ENCODE results near the gene KLK15. TPM values are rescaled to one million over a fixed set of nuclear protein-coding genes. Genes with fewer than 3 reads are reported as not detected.

KLK15 gene
- total and polyA plus RNA-seq, 10 of the 15 experiments (the other 5 are each of a cell fraction or from before 2014, with no cell fraction given): 0.04 to 0.08 TPM; not detected in 8

DNA sequence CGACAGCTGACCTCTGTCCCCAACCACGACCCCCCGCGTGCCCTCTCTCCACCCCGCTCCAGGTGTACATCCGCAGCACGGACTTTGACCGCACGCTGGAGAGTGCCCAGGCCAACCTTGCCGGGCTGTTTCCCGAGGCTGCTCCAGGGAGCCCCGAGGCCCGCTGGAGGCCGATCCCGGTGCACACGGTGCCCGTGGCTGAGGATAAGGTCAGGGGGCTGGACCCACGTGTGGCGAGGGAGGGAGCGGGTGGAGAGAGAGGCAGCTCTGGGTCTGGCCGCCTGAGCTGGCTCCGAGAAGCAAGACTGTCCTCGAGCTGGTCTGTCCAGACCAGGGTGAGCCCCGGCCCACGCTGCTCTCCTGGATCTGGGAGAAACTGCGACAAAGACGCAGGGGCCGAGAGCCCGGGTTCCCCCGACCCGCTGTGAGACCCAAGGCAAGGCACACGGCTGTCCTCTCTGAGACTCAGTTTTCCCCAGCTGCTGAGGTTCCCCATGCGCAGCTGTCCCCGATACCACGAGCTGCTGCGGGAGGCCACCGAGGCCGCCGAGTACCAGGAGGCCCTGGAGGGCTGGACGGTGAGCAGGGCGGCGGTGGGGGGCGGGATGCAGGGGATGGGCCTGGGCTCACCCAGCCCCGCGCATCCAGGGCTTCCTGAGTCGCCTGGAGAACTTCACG lies 41.6 kb downstream of the KLK15 start:
- CTCF ChIA-PET: interaction anchor here (0.8 to 3.1 kb wide), 3 partner anchors 131 to 435 kb away, joined by 3 to 20 read pairs (median 6); no protein-coding TSS in a partner anchor
- H3K4me2 ChIP-seq (ENCODE audit: control insufficient read depth, insufficient read depth): no peak overlapping the region
- TF ChIP-seq POLR2A (IDR thresholded peaks at IDR 0.05; ENCODE audit: low read depth, low read length) (peak; percentile 64), SREBF1 (IDR thresholded peaks at IDR 0.05; ENCODE audit: low read length) (no peak)
- peaks cover 5% of the 10 kb centered on the region for H3K4me1 ChIP-seq (ENCODE audit: control insufficient read depth, insufficient read depth, low read length)
- no peak for FAIRE-seq
- H3K9ac ChIP-seq (ENCODE audit: control insufficient read depth, insufficient read depth, low read length): no peak overlapping the region
- intact Hi-C loops (cut with micrococcal nuclease; ENCODE audit: unreplicated experiment): no loop called here
- H3K4me3 ChIP-seq: no peak overlapping the region
- no peaks in the 10 kb centered on the region for H3K27me3 ChIP-seq (replicated peaks in 1 of 2; ENCODE audit: control insufficient read depth in 2 of 2, insufficient read depth in 2 of 2, low read length in 1 of 2)
- ATAC-seq: no peak
- H2AFZ ChIP-seq (ENCODE audit: control insufficient read depth, low read depth, low read length): no peak overlapping the region
- peaks cover 1 to 5% of the 10 kb centered on the region in 2 experiments; a peak in 3 of 4 replicates for H3K36me3 ChIP-seq (ENCODE audit: control insufficient read depth in 2 of 2, insufficient read depth in 2 of 2, low read length in 1 of 2)
- H4K20me1 ChIP-seq (ENCODE audit: control insufficient read depth, insufficient read depth): no peaks in the 10 kb centered on the region; the same call in 1 of the 2 replicates
- no TSS peak for BruUV-seq (replicated peaks)
- no peaks in the 10 kb centered on the region for H3K9me3 ChIP-seq (replicated peaks; ENCODE audit: control insufficient read depth, insufficient read depth, low read length)
- no peak for DNase-seq (ENCODE audit: low read depth, low spot score)
- in situ Hi-C loops (cut with MboI): no loop called here
- H3K79me2 ChIP-seq (ENCODE audit: control insufficient read depth, insufficient read depth, low read length): no peaks in the 10 kb centered on the region
- WGBS (ENCODE audit: insufficient coverage, insufficient replicate concordance, low lambda C conversion rate, missing lambda C conversion rate): 86% methylated on average over 42 of the region's 47 CpGs
- RAD21 ChIA-PET (ENCODE audit: unreplicated experiment): interaction anchor here (6.7 kb wide), 1 partner anchor 130 kb away, joined by 35 read pairs; no protein-coding TSS in a partner anchor
- H3K27ac ChIP-seq (ENCODE audit: control insufficient read depth, insufficient read depth): no peak overlapping the region
- POLR2A ChIA-PET: no interaction called here
- SMC1A ChIA-PET (ENCODE audit: uncharacterized antibody, unreplicated experiment): interaction anchor here (1.0 to 2.9 kb wide), 2 partner anchors 11 to 130 kb away, joined by 3 to 13 read pairs; no protein-coding TSS in a partner anchor

DNA sequence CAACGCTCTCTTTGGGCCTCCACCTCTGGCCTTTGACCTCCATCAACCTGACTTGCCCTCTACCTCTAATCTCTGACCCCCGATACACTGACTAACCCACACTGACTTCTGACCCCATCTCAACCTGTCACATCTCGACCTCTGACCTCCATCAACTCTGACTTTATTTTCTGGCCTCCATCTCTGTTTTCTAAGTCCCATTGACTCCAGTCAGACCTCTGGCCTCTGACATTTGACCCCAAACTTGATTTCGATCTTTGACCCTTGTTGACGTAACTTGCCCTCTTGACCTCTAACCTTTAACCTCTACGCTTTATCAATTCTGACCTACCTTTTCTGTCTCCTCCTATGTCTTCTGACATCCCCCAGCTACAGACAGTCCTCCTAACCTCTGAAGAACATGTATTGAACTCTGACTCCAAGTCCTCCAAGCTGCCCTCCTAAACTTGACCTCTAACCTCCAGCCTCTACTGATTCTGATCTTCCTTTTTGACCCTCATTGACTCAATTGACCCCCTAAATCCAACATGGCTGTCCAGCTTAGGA lies 42.4 kb downstream of the KLK15 start:
- 84% methylated on average over 6 of the region's 6 CpGs for WGBS (ENCODE audit: insufficient coverage, insufficient replicate concordance, low lambda C conversion rate, missing lambda C conversion rate)
- Histone ChIP-seq H3K27ac (ENCODE audit: control insufficient read depth, insufficient read depth) (no peak overlapping the region), H4K20me1 (ENCODE audit: control insufficient read depth, insufficient read depth) (no peaks in the 10 kb centered on the region; the same call in 1 of the 2 replicates), H2AFZ (ENCODE audit: control insufficient read depth, low read depth, low read length) (no peak overlapping the region), H3K4me3 (no peak overlapping the region), H3K79me2 (ENCODE audit: control insufficient read depth, insufficient read depth, low read length) (no peaks in the 10 kb centered on the region), H3K4me2 (ENCODE audit: control insufficient read depth, insufficient read depth) (no peak overlapping the region), H3K4me1 (ENCODE audit: control insufficient read depth, insufficient read depth, low read length) (peaks cover 5% of the 10 kb centered on the region), H3K9me3 (replicated peaks; ENCODE audit: control insufficient read depth, insufficient read depth, low read length) (no peaks in the 10 kb centered on the region), H3K9ac (ENCODE audit: control insufficient read depth, insufficient read depth, low read length) (no peak overlapping the region), H3K27me3 (replicated peaks in 1 of 2; ENCODE audit: control insufficient read depth in 2 of 2, insufficient read depth in 2 of 2, low read length in 1 of 2) (no peaks in the 10 kb centered on the region), H3K36me3 (ENCODE audit: control insufficient read depth in 2 of 2, insufficient read depth in 2 of 2, low read length in 1 of 2) (peaks cover 0 to 2% of the 10 kb centered on the region in 2 experiments; a peak in 1 of 4 replicates)
- BruUV-seq (replicated peaks): no TSS peak
- in situ Hi-C loops (cut with MboI) (no loop called here), intact Hi-C loops (cut with micrococcal nuclease; ENCODE audit: unreplicated experiment) (no loop called here)
- ChIA-PET RAD21 (ENCODE audit: unreplicated experiment) (interaction anchor here (6.7 kb wide), 1 partner anchor 131 kb away, joined by 35 read pairs; no protein-coding TSS in a partner anchor), CTCF (interaction anchor here (3.1 kb wide), 1 partner anchor 132 kb away, joined by 20 read pairs; no protein-coding TSS in a partner anchor), SMC1A (ENCODE audit: uncharacterized antibody, unreplicated experiment) (interaction anchor here (1.0 to 2.9 kb wide), 2 partner anchors 12 to 131 kb away, joined by 3 to 13 read pairs; no protein-coding TSS in a partner anchor), POLR2A (no interaction called here)
- TF ChIP-seq, protein P1, sequence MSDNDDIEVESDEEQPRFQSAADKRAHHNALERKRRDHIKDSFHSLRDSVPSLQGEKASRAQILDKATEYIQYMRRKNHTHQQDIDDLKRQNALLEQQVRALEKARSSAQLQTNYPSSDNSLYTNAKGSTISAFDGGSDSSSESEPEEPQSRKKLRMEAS (IDR thresholded peaks at IDR 0.05; ENCODE audit: low read depth, low read length): no peak
- no peak for TF ChIP-seq FOXM1 (IDR thresholded peaks at IDR 0.05; ENCODE audit: low read depth, low read length)
- peak; percentile 57 for TF ChIP-seq NR2C2 (IDR thresholded peaks at IDR 0.05; ENCODE audit: borderline replicate concordance, control insufficient read depth, insufficient read length, low read depth)
- peak; percentile 92 for TF ChIP-seq NR2C1 (IDR thresholded peaks at IDR 0.05)
- TF ChIP-seq, protein P2, sequence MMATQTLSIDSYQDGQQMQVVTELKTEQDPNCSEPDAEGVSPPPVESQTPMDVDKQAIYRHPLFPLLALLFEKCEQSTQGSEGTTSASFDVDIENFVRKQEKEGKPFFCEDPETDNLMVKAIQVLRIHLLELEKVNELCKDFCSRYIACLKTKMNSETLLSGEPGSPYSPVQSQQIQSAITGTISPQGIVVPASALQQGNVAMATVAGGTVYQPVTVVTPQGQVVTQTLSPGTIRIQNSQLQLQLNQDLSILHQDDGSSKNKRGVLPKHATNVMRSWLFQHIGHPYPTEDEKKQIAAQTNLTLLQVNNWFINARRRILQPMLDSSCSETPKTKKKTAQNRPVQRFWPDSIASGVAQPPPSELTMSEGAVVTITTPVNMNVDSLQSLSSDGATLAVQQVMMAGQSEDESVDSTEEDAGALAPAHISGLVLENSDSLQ (IDR thresholded peaks at IDR 0.05): peak; percentile 17; the same call in 1 of the 2 replicates
- no peak for TF ChIP-seq KAT2A (conservative IDR thresholded peaks at IDR 0.05; ENCODE audit: control insufficient read depth, low read depth, low read length)
- 0 out of 2 replicates have a peak, but pooled peaks have one; percentile 3 for TF ChIP-seq POLR2AphosphoS2 (IDR thresholded peaks at IDR 0.05; ENCODE audit: low read depth, low read length)
- peak; percentile 97 for TF ChIP-seq NR2F1 (conservative IDR thresholded peaks at IDR 0.05)
- FAIRE-seq (no peak), DNase-seq (ENCODE audit: low read depth, low spot score) (no peak), ATAC-seq (no peak)
